Measurements from ENCODE around the gene RPL36.

RPL36 gene

DNA sequence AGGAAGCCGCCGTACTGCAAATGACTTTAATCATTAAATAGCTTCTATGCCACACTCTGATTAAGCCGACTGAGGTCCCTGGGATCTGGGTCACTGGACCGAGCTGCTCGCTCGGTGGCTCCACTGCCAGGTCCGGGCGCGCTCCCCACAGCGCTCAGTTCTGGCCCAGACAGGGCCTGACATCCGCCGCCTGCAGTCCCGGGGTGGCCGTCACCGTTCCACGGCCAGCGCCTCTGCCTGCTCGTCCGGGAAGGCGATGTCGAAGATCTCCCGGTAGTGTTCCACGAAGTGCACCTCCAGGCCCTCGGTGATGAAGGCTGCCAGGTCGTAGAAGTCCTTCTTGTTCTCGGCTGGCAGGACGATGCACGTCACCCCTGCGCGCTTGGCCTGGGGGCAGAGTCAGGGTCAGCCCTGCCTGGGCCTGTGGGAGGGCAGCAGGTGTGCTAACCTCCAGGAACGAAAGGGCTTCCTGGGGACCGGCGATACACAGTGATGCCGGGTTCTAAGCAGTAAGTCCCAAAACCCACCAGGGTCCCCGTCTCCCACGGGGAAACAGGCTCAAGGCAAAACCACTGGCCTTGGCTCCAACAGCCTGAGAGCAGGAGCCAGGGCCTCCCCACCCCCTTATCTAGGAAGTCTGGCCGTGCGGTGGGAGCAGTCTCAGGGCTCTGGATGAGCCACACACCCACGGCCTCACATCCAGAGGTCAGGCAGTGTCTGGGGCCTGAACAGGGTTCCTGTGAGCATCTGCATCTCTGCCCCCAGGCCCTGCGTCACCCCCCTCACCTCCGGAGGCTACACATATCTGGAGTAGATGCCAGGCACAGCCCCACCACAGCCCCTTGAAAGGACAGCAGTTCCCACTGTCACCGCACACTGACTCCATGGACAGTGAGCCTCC is 2.0 kb downstream of the RPL36 start:
- no peak for TF ChIP-seq CTCF (IDR thresholded peaks at IDR 0.05)
- no peaks in the 10 kb centered on the region for H3K36me3 ChIP-seq (ENCODE audit: control insufficient read depth, insufficient read depth, low read length)

GRCh38 chr19:5692723-5693194 is 2.7 kb downstream of the RPL36 start:
- Histone ChIP-seq H3K9ac (no peak overlapping the region), H2AFZ (no peak overlapping the region), H3K4me3 (ENCODE audit: low read depth, low read length) (no peak overlapping the region), H3K36me3 (ENCODE audit: control insufficient read depth, insufficient read depth, low read length) (no peaks in the 10 kb centered on the region), H3K9me3 (ENCODE audit: control insufficient read depth, low read length) (no peaks in the 10 kb centered on the region), H3K79me2 (peaks cover 27% of the 10 kb centered on the region), H3K4me2 (ENCODE audit: low read length) (no peak overlapping the region), H3K27me3 (ENCODE audit: control insufficient read depth, insufficient read depth, low read length) (no peaks in the 10 kb centered on the region), H3K27ac (no peak overlapping the region), H3K4me1 (no peaks in the 10 kb centered on the region)
- no peak for TF ChIP-seq CTCF (IDR thresholded peaks at IDR 0.05)

More for the DNA sequence above, 2.0 kb downstream of the RPL36 start:
- no peak overlapping the region for H3K4me3 ChIP-seq (ENCODE audit: low read depth, low read length)
- peak overlapping the region; percentile 8 for H3K27ac ChIP-seq
- no peaks in the 10 kb centered on the region for H3K9me3 ChIP-seq (ENCODE audit: control insufficient read depth, low read length)
- no peak overlapping the region for H3K9ac ChIP-seq
- H3K4me1 ChIP-seq = no peaks in the 10 kb centered on the region
- no peak overlapping the region for H2AFZ ChIP-seq
- H3K79me2 ChIP-seq = peaks cover 27% of the 10 kb centered on the region
- no peaks in the 10 kb centered on the region for H3K27me3 ChIP-seq (ENCODE audit: control insufficient read depth, insufficient read depth, low read length)
- peak overlapping the region; percentile 93 for H3K4me2 ChIP-seq (ENCODE audit: low read length)

GRCh38 chr19:5693195-5694166 is 3.4 kb downstream of the RPL36 start:
- no peak overlapping the region for H3K4me2 ChIP-seq (ENCODE audit: low read length)
- no peak overlapping the region for H3K4me3 ChIP-seq (ENCODE audit: low read depth, low read length)
- TF ChIP-seq CTCF (IDR thresholded peaks at IDR 0.05) = no peak
- H3K9me3 ChIP-seq (ENCODE audit: control insufficient read depth, low read length) = no peaks in the 10 kb centered on the region
- H3K27me3 ChIP-seq (ENCODE audit: control insufficient read depth, insufficient read depth, low read length) = no peaks in the 10 kb centered on the region
- no peaks in the 10 kb centered on the region for H3K4me1 ChIP-seq
- no peak overlapping the region for H3K9ac ChIP-seq
- H3K79me2 ChIP-seq = peaks cover 27% of the 10 kb centered on the region
- H3K36me3 ChIP-seq (ENCODE audit: control insufficient read depth, insufficient read depth, low read length) = no peaks in the 10 kb centered on the region
- H2AFZ ChIP-seq = no peak overlapping the region
- no peak overlapping the region for H3K27ac ChIP-seq

- H3K9me3 ChIP-seq (ENCODE audit: control insufficient read depth, low read length) = no peaks in the 10 kb centered on the region
- H3K27me3 ChIP-seq (ENCODE audit: control insufficient read depth, insufficient read depth, low read length) = no peaks in the 10 kb centered on the region
- TF ChIP-seq CTCF (IDR thresholded peaks at IDR 0.05) = no peak
- no peak overlapping the region for H3K27ac ChIP-seq
- H3K9ac ChIP-seq = no peak overlapping the region
- no peaks in the 10 kb centered on the region for H3K36me3 ChIP-seq (ENCODE audit: control insufficient read depth, insufficient read depth, low read length)
- no peak overlapping the region for H2AFZ ChIP-seq
- peaks cover 27% of the 10 kb centered on the region for H3K79me2 ChIP-seq
- H3K4me2 ChIP-seq (ENCODE audit: low read length) = no peak overlapping the region
- H3K4me1 ChIP-seq = no peaks in the 10 kb centered on the region
- no peak overlapping the region for H3K4me3 ChIP-seq (ENCODE audit: low read depth, low read length)
Measured at GRCh38 chr19:5694167-5694955, 4.3 kb downstream of the RPL36 start.

All from parathyroid adenoma (tissue), 2 donors.